Uterus (tissue), 4 donors: Measurements from ENCODE around the gene PCED1B. TPM values are rescaled to one million over a fixed set of nuclear protein-coding genes. Genes with fewer than 3 reads are reported as not detected.

Experiments
- DNase-seq, 2 donors: peaks; one replicate each; pipeline ENCODE4 v3.0.0-alpha.2; 2019 to 2020
- H3K27ac ChIP-seq, 2 donors: fragments of 200-600 bp; sonication (generic); 1 replicate in 1 of 2; 2 replicates in 1 of 2; pipeline ENCODE4 v1.5.1; 2016 to 2018
- H3K27me3 ChIP-seq, 2 donors: fragments of 200-600 bp; sonication (generic); one replicate each; pipeline ENCODE4 v1.5.1; 2018 to 2019; ENCODE audit warnings: control low read depth in 1 of 2
- H3K36me3 ChIP-seq, 2 donors: fragments of 200-600 bp; sonication (generic); one replicate each; pipeline ENCODE4 v1.5.1; 2019; ENCODE audit warnings: control low read depth in 1 of 2
- H3K4me1 ChIP-seq, 2 donors: fragments of 200-600 bp; sonication (generic); one replicate each; pipeline ENCODE4 v1.5.1; 2018 to 2019; ENCODE audit warnings: control low read depth in 1 of 2
- H3K4me3 ChIP-seq, 2 donors: fragments of 200-600 bp; sonication (generic); 1 replicate in 1 of 2; 2 replicates in 1 of 2; pipeline ENCODE4 v1.5.1; 2018 to 2019; ENCODE audit warnings: mild to moderate bottlenecking in 1 of 2
- H3K9me3 ChIP-seq, 2 donors: fragments of 200-600 bp; sonication (generic); one replicate each; pipeline ENCODE4 v1.5.1; 2019; ENCODE audit warnings: control low read depth in 1 of 2
- CTCF ChIP-seq, 4 experiments: fragments of 200-600 bp in 2 of 4; fragments of 450-650 bp in 2 of 4; sonication (generic) in 2 of 4; IDR thresholded peaks; one replicate each; pipeline ENCODE4 v1.5.1; 2016 to 2019; ENCODE audit warnings: antibody characterized with exemption in 4 of 4, mild to moderate bottlenecking in 2 of 4, moderate library complexity in 1 of 4
- POLR2A ChIP-seq, 2 donors: fragments of 450-650 bp; IDR thresholded peaks; one replicate each; pipeline ENCODE4 v1.6.1; 2016; ENCODE audit warnings: antibody characterized with exemption in 2 of 2, mild to moderate bottlenecking in 1 of 2, moderate library complexity in 1 of 2
- intact Hi-C: fragments of 100-400 bp; cut with DNase I; formaldehyde crosslinking; loops from one replicate; pipeline ENCODE4 v1.15.1; 2023; ENCODE audit warnings: low total_unique reads
- total RNA-seq, 4 donors: library from RNA; depleted of rRNA in 3 of 4; stranded (reverse); fragments of >200 nt in 3 of 4; gene quantifications; one replicate each; pipeline versions ENCODE4 v1.1.0 to v1.2.4, GENCODE V29; 2014 to 2023
- donor health status: DM: yes; HTN: yes; CAD: no.

The PCED1B gene
- total RNA-seq, 4 donors from 2014 or later = 1.0 to 46.6 (median 13.0) TPM

- Histone ChIP-seq H3K4me3 (no peak overlapping the region), H3K9me3 (no peaks in the 10 kb centered on the region), H3K36me3 (no peaks in the 10 kb centered on the region), H3K27me3 (no peaks in the 10 kb centered on the region), H3K4me1 (no peaks in the 10 kb centered on the region), H3K27ac (no peak overlapping the region)
- TF ChIP-seq POLR2A (IDR thresholded peaks at IDR 0.05) (no peak), CTCF (IDR thresholded peaks at IDR 0.05) (no peak)
- no peak for DNase-seq
- intact Hi-C loops = no loop called here
Measured at GRCh38 chr12:47135578-47135977, 56.2 kb downstream of the PCED1B start.

GRCh38 chr12:47139000-47139681 is 59.7 kb downstream of the PCED1B start:
- H3K4me1 ChIP-seq = no peaks in the 10 kb centered on the region
- no peaks in the 10 kb centered on the region for H3K36me3 ChIP-seq
- H3K4me3 ChIP-seq = no peak overlapping the region
- no peaks in the 10 kb centered on the region for H3K27me3 ChIP-seq
- DNase-seq = no peak
- H3K9me3 ChIP-seq = no peaks in the 10 kb centered on the region
- intact Hi-C loops = no loop called here
- no peak for TF ChIP-seq CTCF (IDR thresholded peaks at IDR 0.05)
- no peak for TF ChIP-seq POLR2A (IDR thresholded peaks at IDR 0.05)
- H3K27ac ChIP-seq = no peak overlapping the region

- TF ChIP-seq CTCF (IDR thresholded peaks at IDR 0.05) (no peak), POLR2A (IDR thresholded peaks at IDR 0.05) (no peak)
- Histone ChIP-seq H3K27me3 (no peaks in the 10 kb centered on the region), H3K27ac (no peak overlapping the region), H3K4me3 (no peak overlapping the region), H3K9me3 (no peaks in the 10 kb centered on the region), H3K36me3 (no peaks in the 10 kb centered on the region), H3K4me1 (no peaks in the 10 kb centered on the region)
- intact Hi-C loops = no loop called here
- DNase-seq = no peak
Measured at GRCh38 chr12:47141459-47141858, 62.0 kb downstream of the PCED1B start.

- TF ChIP-seq POLR2A (IDR thresholded peaks at IDR 0.05) = no peak
- no peak for TF ChIP-seq CTCF (IDR thresholded peaks at IDR 0.05)
- Histone ChIP-seq H3K36me3 (no peaks in the 10 kb centered on the region), H3K4me1 (no peaks in the 10 kb centered on the region), H3K9me3 (no peaks in the 10 kb centered on the region), H3K27ac (no peak overlapping the region), H3K27me3 (no peaks in the 10 kb centered on the region), H3K4me3 (no peak overlapping the region)
- DNase-seq = no peak
- intact Hi-C loops = no loop called here
Measured at GRCh38 chr12:47144769-47145168, 65.3 kb downstream of the PCED1B start.

- no peaks in the 10 kb centered on the region for H3K9me3 ChIP-seq
- no peak for TF ChIP-seq POLR2A (IDR thresholded peaks at IDR 0.05)
- intact Hi-C loops = no loop called here
- H3K4me1 ChIP-seq = no peaks in the 10 kb centered on the region
- no peak for DNase-seq
- H3K27ac ChIP-seq = no peak overlapping the region
- no peak overlapping the region for H3K4me3 ChIP-seq
- no peaks in the 10 kb centered on the region for H3K36me3 ChIP-seq
- no peaks in the 10 kb centered on the region for H3K27me3 ChIP-seq
Measured at GRCh38 chr12:47145188-47145587, 65.8 kb downstream of the PCED1B start.

- Histone ChIP-seq H3K36me3 (no peaks in the 10 kb centered on the region), H3K4me1 (no peaks in the 10 kb centered on the region), H3K27ac (no peak overlapping the region), H3K9me3 (no peaks in the 10 kb centered on the region), H3K4me3 (no peak overlapping the region), H3K27me3 (no peaks in the 10 kb centered on the region)
- intact Hi-C loops = no loop called here
- no peak for TF ChIP-seq POLR2A (IDR thresholded peaks at IDR 0.05)
- no peak for DNase-seq
Measured at GRCh38 chr12:47147739-47148138, 68.3 kb downstream of the PCED1B start.
